Loucy (cell line): ENCODE measurements around the gene DNPEP.

Experiments used
- H2AFZ ChIP-seq: fragments of 200-600 bp; sonication (generic); 2 replicates; pipeline ENCODE4 v1.6.0; 2016; ENCODE audit warnings: antibody characterized with exemption, mild to moderate bottlenecking, low read length, moderate library complexity
- H3F3A ChIP-seq: fragments of 200-600 bp; 2 replicates; pipeline ENCODE4 v1.6.0; 2016; ENCODE audit warnings: antibody characterized with exemption, low read depth, mild to moderate bottlenecking
- H3K27me3 ChIP-seq: fragments of 200-600 bp; sonication (generic); 2 replicates; pipeline ENCODE4 v1.6.1; 2014; ENCODE audit warnings: low read length, mild to moderate bottlenecking; ENCODE audit not compliant: insufficient read depth, poor library complexity, severe bottlenecking
- H3K36me3 ChIP-seq: fragments of 200-600 bp; sonication (generic); 2 replicates; pipeline ENCODE4 v1.6.1; 2016; ENCODE audit warnings: low read length; ENCODE audit not compliant: insufficient read depth
- H3K4me1 ChIP-seq: fragments of 200-600 bp; sonication (generic); 2 replicates; pipeline ENCODE4 v1.5.1; 2014; ENCODE audit warnings: low read length, mild to moderate bottlenecking; ENCODE audit not compliant: insufficient read depth, poor library complexity, severe bottlenecking
- H3K4me2 ChIP-seq: fragments of 200-600 bp; sonication (generic); 2 replicates; pipeline ENCODE4 v1.6.0; 2014; ENCODE audit warnings: antibody characterized with exemption, low read length, low read depth, mild to moderate bottlenecking; ENCODE audit not compliant: poor library complexity, severe bottlenecking
- H3K4me3 ChIP-seq: fragments of 200-600 bp; sonication (generic); 2 replicates; pipeline ENCODE4 v1.5.1; 2014; ENCODE audit warnings: low read length, mild to moderate bottlenecking, mixed read lengths; ENCODE audit not compliant: poor library complexity, severe bottlenecking
- H3K79me2 ChIP-seq: fragments of 200-600 bp; sonication (generic); 2 replicates; pipeline ENCODE4 v1.6.1; 2014; ENCODE audit warnings: low read length; ENCODE audit not compliant: insufficient read depth
- H3K9ac ChIP-seq: fragments of 200-600 bp; sonication (generic); 2 replicates; pipeline ENCODE4 v1.6.0; 2014; ENCODE audit warnings: mild to moderate bottlenecking, low read depth, low read length, moderate library complexity; ENCODE audit not compliant: poor library complexity, severe bottlenecking
- H3K9me2 ChIP-seq: fragments of 200-600 bp; sonication (generic); replicated peaks from 2 replicates; pipeline ENCODE4 v1.6.1; 2016; ENCODE audit warnings: low read depth, low read length, mixed read lengths
- H3K9me3 ChIP-seq: fragments of 200-600 bp; sonication (generic); 2 replicates; pipeline ENCODE4 v1.6.1; 2014; ENCODE audit warnings: mild to moderate bottlenecking, antibody characterized with exemption, low read length, low read depth; ENCODE audit not compliant: insufficient read depth
- H4K20me1 ChIP-seq: fragments of 200-600 bp; sonication (generic); 2 replicates; pipeline ENCODE4 v1.6.0; 2014; ENCODE audit warnings: antibody characterized with exemption, low read length, mild to moderate bottlenecking; ENCODE audit not compliant: insufficient read depth, poor library complexity, severe bottlenecking
- CTCF ChIP-seq: fragments of 200-600 bp; sonication (generic); conservative IDR thresholded peaks from 2 replicates; pipeline ENCODE4 v1.5.1; 2014; ENCODE audit warnings: mild to moderate bottlenecking, antibody characterized with exemption, low read length
- EZH2phosphoT487 ChIP-seq: fragments of 200-600 bp; IDR thresholded peaks from 2 replicates; pipeline ENCODE4 v1.6.1; 2018; ENCODE audit warnings: antibody characterized with exemption, mild to moderate bottlenecking, moderate library complexity, borderline replicate concordance

Gene DNPEP

GRCh38 chr2:219418155-219419011 lies 30.7 kb upstream of the DNPEP start, which contains the start of gene DES:
DES (plus strand) TSS chr2:219418377; CDS start chr2:219418463, 86 bp downstream.
- no peaks in the 10 kb centered on the region for H3K9me3 ChIP-seq
- H3K4me1 ChIP-seq = no peaks in the 10 kb centered on the region
- no peak within 1 kb of the TSS for H3K4me2 ChIP-seq
- no peaks in the 10 kb centered on the region for H3K36me3 ChIP-seq
- no peaks in the 10 kb centered on the region for H3F3A ChIP-seq
- H3K4me3 ChIP-seq = no peak within 1 kb of the TSS
- H3K9ac ChIP-seq = no peak within 1 kb of the TSS
- no peaks in the 10 kb centered on the region for H3K79me2 ChIP-seq
- H3K9me2 ChIP-seq = no peaks in the 10 kb centered on the region
- no peaks in the 10 kb centered on the region for H3K27me3 ChIP-seq
- H4K20me1 ChIP-seq = no peaks in the 10 kb centered on the region
- TF ChIP-seq CTCF = no peak
- TF ChIP-seq EZH2phosphoT487 = no peak
- no peak within 1 kb of the TSS for H2AFZ ChIP-seq

GRCh38 chr2:219417374-219417773 lies 29.7 kb upstream of the DNPEP start:
- no peaks in the 10 kb centered on the region for H3K79me2 ChIP-seq
- H3K4me2 ChIP-seq = no peak overlapping the region
- H3K9me2 ChIP-seq = no peaks in the 10 kb centered on the region
- no peak overlapping the region for H3K9ac ChIP-seq
- no peak for TF ChIP-seq EZH2phosphoT487
- TF ChIP-seq CTCF = no peak
- H3K9me3 ChIP-seq = no peaks in the 10 kb centered on the region
- H3K36me3 ChIP-seq = no peaks in the 10 kb centered on the region
- no peaks in the 10 kb centered on the region for H3K4me1 ChIP-seq
- H2AFZ ChIP-seq = no peak overlapping the region
- no peaks in the 10 kb centered on the region for H3F3A ChIP-seq
- H3K4me3 ChIP-seq = no peak overlapping the region
- H4K20me1 ChIP-seq = no peaks in the 10 kb centered on the region
- H3K27me3 ChIP-seq = no peaks in the 10 kb centered on the region

- H3K27me3 ChIP-seq = no peaks in the 10 kb centered on the region
Observed at GRCh38 chr2:219416938-219417337, 29.2 kb upstream of the DNPEP start.

More at GRCh38 chr2:219416938-219417337, 29.2 kb upstream of the DNPEP start:
- Histone ChIP-seq H2AFZ (no peak overlapping the region), H3K9me3 (no peaks in the 10 kb centered on the region), H3K9me2 (no peaks in the 10 kb centered on the region), H3K4me1 (no peaks in the 10 kb centered on the region), H3K36me3 (no peaks in the 10 kb centered on the region), H3K4me3 (no peak overlapping the region), H3K79me2 (no peaks in the 10 kb centered on the region), H3K9ac (no peak overlapping the region), H3F3A (no peaks in the 10 kb centered on the region), H4K20me1 (no peaks in the 10 kb centered on the region), H3K4me2 (no peak overlapping the region)
- TF ChIP-seq CTCF (no peak), EZH2phosphoT487 (no peak)
